ENCODE results near the gene ANKRD27.
"Not testable (repeated sequence)": the region's sequence is repeated elsewhere in the genome, so short reads cannot be mapped to it uniquely, and the experiment has no call there.

Gene ANKRD27

GRCh38 chr19:32669310-32669709 is 5.7 kb downstream of the ANKRD27 start:
- no peak for DNase-seq (ENCODE audit: low read depth, low spot score)
- Histone ChIP-seq H3K4me3 (no peak overlapping the region), H3K36me3 (ENCODE audit: insufficient read depth, low read length) (peaks cover 13% of the 10 kb centered on the region; the same call in 1 of the 2 replicates), H3K9ac (ENCODE audit: insufficient read length) (no peak overlapping the region), H3K9me3 (ENCODE audit: low read depth, low read length) (no peaks in the 10 kb centered on the region), H3K27ac (no peak overlapping the region)
- no peak for TF ChIP-seq FOXP2 (optimal IDR thresholded peaks at IDR 0.05; ENCODE audit: control extremely low read depth, extremely low read length, insufficient read depth)
- TF ChIP-seq POLR2AphosphoS5 (IDR thresholded peaks at IDR 0.05; ENCODE audit: borderline replicate concordance, low read depth, low read length) = no peak
- TF ChIP-seq EZH2 (IDR thresholded peaks at IDR 0.05) = no peak

GRCh38 chr19:32666084-32666483 is 8.9 kb downstream of the ANKRD27 start:
- no peaks in the 10 kb centered on the region for H3K9me3 ChIP-seq (ENCODE audit: low read depth, low read length)
- H3K27ac ChIP-seq = no peak overlapping the region
- TF ChIP-seq POLR2AphosphoS5 (IDR thresholded peaks at IDR 0.05; ENCODE audit: borderline replicate concordance, low read depth, low read length) (no peak), FOXP2 (optimal IDR thresholded peaks at IDR 0.05; ENCODE audit: control extremely low read depth, extremely low read length, insufficient read depth) (no peak), EZH2 (IDR thresholded peaks at IDR 0.05) (no peak)
- H3K4me3 ChIP-seq = no peak overlapping the region
- no peak overlapping the region for H3K9ac ChIP-seq (ENCODE audit: insufficient read length)
- H3K36me3 ChIP-seq (ENCODE audit: insufficient read depth, low read length) = peaks cover 10% of the 10 kb centered on the region; the same call in 1 of the 2 replicates
- no peak for DNase-seq (ENCODE audit: low read depth, low spot score)

- H3K27ac ChIP-seq = no peak overlapping the region
Measured at GRCh38 chr19:32662186-32662585, 12.8 kb downstream of the ANKRD27 start.

GRCh38 chr19:32661318-32661717 is 13.7 kb downstream of the ANKRD27 start:
- TF ChIP-seq FOXP2 (optimal IDR thresholded peaks at IDR 0.05; ENCODE audit: control extremely low read depth, extremely low read length, insufficient read depth) = no peak
- no peak for TF ChIP-seq POLR2AphosphoS5 (IDR thresholded peaks at IDR 0.05; ENCODE audit: borderline replicate concordance, low read depth, low read length)
- no peak for TF ChIP-seq EZH2 (IDR thresholded peaks at IDR 0.05)
- no peaks in the 10 kb centered on the region for H3K9me3 ChIP-seq (ENCODE audit: low read depth, low read length)

More at GRCh38 chr19:32662186-32662585, 12.8 kb downstream of the ANKRD27 start:
- no peak for DNase-seq (ENCODE audit: low read depth, low spot score)
- TF ChIP-seq FOXP2 (optimal IDR thresholded peaks at IDR 0.05; ENCODE audit: control extremely low read depth, extremely low read length, insufficient read depth) (no peak), EZH2 (IDR thresholded peaks at IDR 0.05) (no peak), POLR2AphosphoS5 (IDR thresholded peaks at IDR 0.05; ENCODE audit: borderline replicate concordance, low read depth, low read length) (no peak)
- Histone ChIP-seq H3K36me3 (ENCODE audit: insufficient read depth, low read length) (peaks cover 10% of the 10 kb centered on the region; the same call in 1 of the 2 replicates), H3K9ac (ENCODE audit: insufficient read length) (no peak overlapping the region), H3K9me3 (ENCODE audit: low read depth, low read length) (no peaks in the 10 kb centered on the region), H3K4me3 (no peak overlapping the region)

GRCh38 chr19:32658527-32658926 is 16.5 kb downstream of the ANKRD27 start:
- peaks cover 13% of the 10 kb centered on the region; the same call in 1 of the 2 replicates for H3K36me3 ChIP-seq (ENCODE audit: insufficient read depth, low read length)
- no peak overlapping the region for H3K9ac ChIP-seq (ENCODE audit: insufficient read length)
- TF ChIP-seq EZH2 (IDR thresholded peaks at IDR 0.05) = no peak
- TF ChIP-seq FOXP2 (optimal IDR thresholded peaks at IDR 0.05; ENCODE audit: control extremely low read depth, extremely low read length, insufficient read depth) = no peak
- TF ChIP-seq POLR2AphosphoS5 (IDR thresholded peaks at IDR 0.05; ENCODE audit: borderline replicate concordance, low read depth, low read length) = no peak
- H3K27ac ChIP-seq = no peak overlapping the region
- H3K9me3 ChIP-seq (ENCODE audit: low read depth, low read length) = no peaks in the 10 kb centered on the region
- no peak for DNase-seq (ENCODE audit: low read depth, low spot score)
- H3K4me3 ChIP-seq = no peak overlapping the region

More at GRCh38 chr19:32661318-32661717, 13.7 kb downstream of the ANKRD27 start:
- H3K36me3 ChIP-seq (ENCODE audit: insufficient read depth, low read length) = peaks cover 8% of the 10 kb centered on the region; the same call in 1 of the 2 replicates
- H3K27ac ChIP-seq = no peak overlapping the region
- H3K9ac ChIP-seq (ENCODE audit: insufficient read length) = no peak overlapping the region
- DNase-seq (ENCODE audit: low read depth, low spot score) = no peak
- no peak overlapping the region for H3K4me3 ChIP-seq

- H3K27ac ChIP-seq = no peak overlapping the region
- no peak for DNase-seq (ENCODE audit: low read depth, low spot score)
- H3K9me3 ChIP-seq (ENCODE audit: low read depth, low read length) = no peaks in the 10 kb centered on the region
- no peak overlapping the region for H3K4me3 ChIP-seq
- peaks cover 13% of the 10 kb centered on the region; the same call in 1 of the 2 replicates for H3K36me3 ChIP-seq (ENCODE audit: insufficient read depth, low read length)
- TF ChIP-seq FOXP2 (optimal IDR thresholded peaks at IDR 0.05; ENCODE audit: control extremely low read depth, extremely low read length, insufficient read depth) (no peak), EZH2 (IDR thresholded peaks at IDR 0.05) (no peak), POLR2AphosphoS5 (IDR thresholded peaks at IDR 0.05; ENCODE audit: borderline replicate concordance, low read depth, low read length) (no peak)
- no peak overlapping the region for H3K9ac ChIP-seq (ENCODE audit: insufficient read length)
Measured at GRCh38 chr19:32658075-32658474, 16.9 kb downstream of the ANKRD27 start.

- H3K36me3 ChIP-seq (ENCODE audit: insufficient read depth, low read length) = peaks cover 13% of the 10 kb centered on the region; the same call in 1 of the 2 replicates
- DNase-seq (ENCODE audit: low read depth, low spot score); H3K4me3 ChIP-seq; H3K9ac ChIP-seq (ENCODE audit: insufficient read length); H3K27ac ChIP-seq; H3K9me3 ChIP-seq (ENCODE audit: low read depth, low read length): not testable (repeated sequence)
Measured at GRCh38 chr19:32656379-32656778, 18.6 kb downstream of the ANKRD27 start.

- Histone ChIP-seq H3K36me3 (ENCODE audit: insufficient read depth, low read length) (peaks cover 26% of the 10 kb centered on the region), H3K9me3 (ENCODE audit: low read depth, low read length) (no peaks in the 10 kb centered on the region), H3K27ac (no peak overlapping the region), H3K4me3 (no peak overlapping the region), H3K9ac (ENCODE audit: insufficient read length) (no peak overlapping the region)
- no peak for TF ChIP-seq POLR2AphosphoS5 (IDR thresholded peaks at IDR 0.05; ENCODE audit: borderline replicate concordance, low read depth, low read length)
- no peak for TF ChIP-seq EZH2 (IDR thresholded peaks at IDR 0.05)
- no peak for TF ChIP-seq FOXP2 (optimal IDR thresholded peaks at IDR 0.05; ENCODE audit: control extremely low read depth, extremely low read length, insufficient read depth)
- no peak for DNase-seq (ENCODE audit: low read depth, low spot score)
Measured at GRCh38 chr19:32653599-32653915, 21.4 kb downstream of the ANKRD27 start.

- no peak overlapping the region for H3K4me3 ChIP-seq
- H3K9me3 ChIP-seq (ENCODE audit: low read depth, low read length) = no peaks in the 10 kb centered on the region
- H3K36me3 ChIP-seq (ENCODE audit: insufficient read depth, low read length) = peaks cover 29% of the 10 kb centered on the region
- no peak overlapping the region for H3K9ac ChIP-seq (ENCODE audit: insufficient read length)
- peak overlapping the region; percentile 45 for H3K27ac ChIP-seq
- TF ChIP-seq EZH2 (IDR thresholded peaks at IDR 0.05) = no peak
- no peak for TF ChIP-seq FOXP2 (optimal IDR thresholded peaks at IDR 0.05; ENCODE audit: control extremely low read depth, extremely low read length, insufficient read depth)
- TF ChIP-seq POLR2AphosphoS5 (IDR thresholded peaks at IDR 0.05; ENCODE audit: borderline replicate concordance, low read depth, low read length) = no peak
- DNase-seq (ENCODE audit: low read depth, low spot score) = no peak
Measured at GRCh38 chr19:32652894-32653598, 21.9 kb downstream of the ANKRD27 start.

GRCh38 chr19:32652331-32652730 is 22.6 kb downstream of the ANKRD27 start:
- DNase-seq (ENCODE audit: low read depth, low spot score); H3K9me3 ChIP-seq (ENCODE audit: low read depth, low read length): not testable (repeated sequence)
- Histone ChIP-seq H3K36me3 (ENCODE audit: insufficient read depth, low read length) (peaks cover 34% of the 10 kb centered on the region), H3K27ac (peak overlapping the region; percentile 65; the same call in 1 of the 2 replicates), H3K9ac (ENCODE audit: insufficient read length) (peak overlapping the region; percentile 59), H3K4me3 (peak overlapping the region; percentile 59; the same call in 1 of the 2 replicates)

All from SK-N-MC (cell line).